Kidney (tissue), 14 donors: ENCODE results near the gene CAMKMT. TPM values are rescaled to one million over a fixed set of nuclear protein-coding genes. Genes with fewer than 3 reads are reported as not detected.

Source experiments
- DNase-seq, 5 donors: peaks; one replicate each; pipeline ENCODE4 v3.0.0-alpha.2; 2013 to 2020
- FAIRE-seq: peaks from 2 replicates; lab custom pipeline; 2012; peaks lifted over from hg19 to GRCh38; lab: Jason Lieb, UNC
- H3K27ac ChIP-seq, 2 donors: one replicate each; pipeline ENCODE4 v1.7.0; 2013; ENCODE audit warnings: low read depth in 2 of 2, low read length in 2 of 2, inconsistent platforms in 1 of 2
- H3K27me3 ChIP-seq: one replicate; pipeline ENCODE4 v1.7.1; 2013; ENCODE audit warnings: low read length, inconsistent platforms; ENCODE audit not compliant: control insufficient read depth, insufficient read depth
- H3K36me3 ChIP-seq, 3 donors: one replicate each; pipeline versions ENCODE4 v1.7.0 to v1.7.1; 2013; ENCODE audit warnings: low read length in 3 of 3, control low read depth in 1 of 3, inconsistent platforms in 1 of 3; ENCODE audit not compliant: insufficient read depth in 3 of 3, control insufficient read depth in 2 of 3
- H3K4me1 ChIP-seq, 3 donors: one replicate each; pipeline versions ENCODE4 v1.7.0 to v1.7.1; 2013; ENCODE audit warnings: low read length in 3 of 3, inconsistent platforms in 1 of 3, low read depth in 1 of 3; ENCODE audit not compliant: control insufficient read depth in 2 of 3, insufficient read depth in 2 of 3
- H3K4me3 ChIP-seq, 3 donors: one replicate each; pipeline versions ENCODE4 v1.7.0 to v1.8.1; 2013; ENCODE audit warnings: low read length in 3 of 3, control low read depth in 1 of 3, inconsistent platforms in 1 of 3
- H3K9ac ChIP-seq, 3 donors: one replicate each; pipeline versions ENCODE4 v1.7.0 to v1.7.1; 2013; ENCODE audit warnings: low read length in 3 of 3, control low read depth in 1 of 3, inconsistent platforms in 1 of 3
- H3K9me3 ChIP-seq, 3 donors: one replicate each; pipeline versions ENCODE4 v1.7.0 to v1.7.1; 2013; ENCODE audit warnings: low read length in 3 of 3, control low read depth in 1 of 3, inconsistent platforms in 1 of 3; ENCODE audit not compliant: control insufficient read depth in 2 of 3, insufficient read depth in 1 of 3
- CTCF ChIP-seq: IDR thresholded peaks from 3 replicates; pipeline ENCODE4 v1.5.1; 2012; ENCODE audit warnings: mild to moderate bottlenecking, moderate library complexity, borderline replicate concordance; ENCODE audit not compliant: insufficient read depth; ENCODE audit errors: extremely low read depth
- intact Hi-C: fragments of 100-400 bp; cut with DNase I; formaldehyde crosslinking; loops from one replicate; pipeline ENCODE4 v1.11.1; 2022
- polyA plus RNA-seq: library from polyadenylated mRNA; stranded (reverse); fragments of 350-450 nt; fragmentation: Illumina TruSeq; extraction: RNeasy Lipid Tissue Mini Kit (QIAGEN cat#74804); gene quantifications from one replicate; pipeline ENCODE4 v1.2.3, GENCODE V29; 2014; ENCODE audit warnings: low read depth, low replicate concordance; ENCODE audit not compliant: insufficient read depth
- total RNA-seq: library from RNA; stranded (reverse); fragmentation: NEBNext Ultra II Directional; extraction: Animal tissue kit (Norgen Biotek cat#: 25700); gene quantifications from one replicate; pipeline ENCODE4 v1.2.1, GENCODE V29; 2021
- donor health status: control.
- donor health status: control.
- donor health status: control.
- donor health status: control.
- donor health status: control.
- donor health status: DM: yes; HTN: yes; CAD: no.
- donor health status: Normal renal cell carcinoma (clear cell type).

Gene CAMKMT
- total and polyA plus RNA-seq, 2 donors from 2014 or later: 9.9 to 14.5 TPM

DNA sequence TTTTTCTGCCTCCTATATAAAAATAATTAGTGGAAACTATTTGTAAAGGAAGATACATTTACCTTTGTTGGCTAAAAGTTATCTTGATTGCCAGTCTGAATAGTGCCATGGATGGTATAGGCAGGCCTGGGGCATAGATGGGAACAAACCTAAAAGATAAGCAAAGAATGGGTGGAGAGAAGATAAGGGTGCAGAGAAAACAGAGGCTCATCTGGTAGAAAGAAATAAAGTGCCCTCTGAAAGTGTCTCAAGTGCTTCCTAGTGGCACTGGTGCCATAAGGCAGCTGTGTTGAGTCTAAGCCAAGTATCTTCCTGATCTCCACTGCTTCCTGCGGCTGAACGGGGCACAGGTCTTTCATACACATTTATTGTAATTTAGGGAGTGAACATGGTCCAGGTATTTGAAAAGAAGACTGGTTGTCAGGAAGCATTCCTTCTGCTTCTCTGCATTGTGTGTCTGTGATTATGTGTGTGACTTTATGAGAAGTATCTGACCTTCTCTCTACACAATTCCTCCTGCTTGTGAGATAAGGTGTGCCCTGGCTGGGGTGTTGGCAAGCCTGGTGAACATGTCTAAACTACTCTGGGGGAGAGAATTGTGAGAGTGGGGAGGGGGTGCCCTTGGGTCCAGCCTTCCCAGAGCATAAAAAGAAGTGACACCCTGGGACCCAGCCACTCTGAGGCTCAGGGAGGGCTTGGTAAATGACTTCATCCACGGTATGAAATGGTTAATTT is 280.5 kb downstream of the CAMKMT start:
- Histone ChIP-seq H3K27ac (no peak overlapping the region), H3K27me3 (no peaks in the 10 kb centered on the region), H3K4me3 (no peak overlapping the region), H3K36me3 (no peaks in the 10 kb centered on the region), H3K9ac (no peak overlapping the region), H3K4me1 (no peaks in the 10 kb centered on the region), H3K9me3 (no peaks in the 10 kb centered on the region)
- DNase-seq (no peak), FAIRE-seq (no peak)
- intact Hi-C loops: no loop called here
- TF ChIP-seq CTCF: no peak

DNA sequence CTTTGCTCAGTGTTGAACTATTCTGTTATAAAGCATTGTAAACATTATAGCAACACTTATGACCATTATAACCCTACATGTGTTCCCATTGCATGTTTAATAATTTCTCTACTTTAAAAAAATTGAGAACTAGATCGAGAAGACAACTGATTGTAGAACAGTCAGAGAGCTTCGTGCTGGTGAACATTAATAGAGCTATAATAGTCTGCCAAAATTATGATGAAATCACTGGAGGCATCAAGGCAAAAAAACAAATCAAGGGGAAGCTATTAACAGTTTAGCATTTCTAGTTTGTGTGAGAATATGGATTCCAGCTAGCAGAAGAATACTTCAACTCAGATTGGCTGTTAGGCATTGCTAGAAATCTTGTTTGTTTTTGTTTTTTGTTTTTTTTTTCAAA is 284.2 kb downstream of the CAMKMT start:
- intact Hi-C loops: no loop called here
- Histone ChIP-seq H3K27me3 (no peaks in the 10 kb centered on the region), H3K27ac (no peak overlapping the region), H3K9ac (no peak overlapping the region), H3K4me1 (no peaks in the 10 kb centered on the region), H3K9me3 (no peaks in the 10 kb centered on the region), H3K36me3 (no peaks in the 10 kb centered on the region), H3K4me3 (no peak overlapping the region)
- no peak for TF ChIP-seq CTCF
- DNase-seq (no peak), FAIRE-seq (no peak)

- FAIRE-seq (no peak), DNase-seq (no peak)
- no peak for TF ChIP-seq CTCF
- Histone ChIP-seq H3K9ac (no peak overlapping the region), H3K27me3 (no peaks in the 10 kb centered on the region), H3K36me3 (no peaks in the 10 kb centered on the region), H3K4me3 (no peak overlapping the region), H3K27ac (no peak overlapping the region), H3K9me3 (no peaks in the 10 kb centered on the region), H3K4me1 (no peaks in the 10 kb centered on the region)
- intact Hi-C loops: no loop called here
Measured at GRCh38 chr2:44649381-44649780, 287.6 kb downstream of the CAMKMT start.
